Adipocyte (in vitro differentiated cells): ENCODE results near the gene PMEL.
"Not testable (repeated sequence)": the region's sequence is repeated elsewhere in the genome, so short reads cannot be mapped to it uniquely, and the experiment has no call there.

ENCODE experiments used
- DNase-seq: peaks from one replicate; pipeline ENCODE4 v3.0.0-alpha.2; 2015; ENCODE audit warnings: low read depth
- H3K27me3 ChIP-seq: replicated peaks from 2 replicates; pipeline ENCODE4 v1.7.0; 2013; ENCODE audit warnings: mild to moderate bottlenecking, low read length, moderate library complexity; ENCODE audit not compliant: control insufficient read depth, insufficient read depth
- H3K36me3 ChIP-seq: 2 replicates; pipeline ENCODE4 v1.7.0; 2013; ENCODE audit warnings: low read length, mild to moderate bottlenecking, moderate library complexity; ENCODE audit not compliant: control insufficient read depth, insufficient read depth, severe bottlenecking
- H3K4me1 ChIP-seq: 2 replicates; pipeline ENCODE4 v1.7.0; 2013; ENCODE audit warnings: mild to moderate bottlenecking, low read length, moderate library complexity; ENCODE audit not compliant: control insufficient read depth, insufficient read depth
- H3K4me3 ChIP-seq: 2 replicates; pipeline ENCODE4 v1.7.0; 2013; ENCODE audit warnings: mild to moderate bottlenecking, low read length, moderate library complexity
- H3K9ac ChIP-seq: 2 replicates; pipeline ENCODE4 v1.7.0; 2013; ENCODE audit warnings: mild to moderate bottlenecking, low read length, moderate library complexity
- H3K9me3 ChIP-seq: 2 replicates; pipeline ENCODE4 v1.7.0; 2013; ENCODE audit warnings: mild to moderate bottlenecking, low read length, moderate library complexity; ENCODE audit not compliant: control insufficient read depth

The PMEL gene

DNA sequence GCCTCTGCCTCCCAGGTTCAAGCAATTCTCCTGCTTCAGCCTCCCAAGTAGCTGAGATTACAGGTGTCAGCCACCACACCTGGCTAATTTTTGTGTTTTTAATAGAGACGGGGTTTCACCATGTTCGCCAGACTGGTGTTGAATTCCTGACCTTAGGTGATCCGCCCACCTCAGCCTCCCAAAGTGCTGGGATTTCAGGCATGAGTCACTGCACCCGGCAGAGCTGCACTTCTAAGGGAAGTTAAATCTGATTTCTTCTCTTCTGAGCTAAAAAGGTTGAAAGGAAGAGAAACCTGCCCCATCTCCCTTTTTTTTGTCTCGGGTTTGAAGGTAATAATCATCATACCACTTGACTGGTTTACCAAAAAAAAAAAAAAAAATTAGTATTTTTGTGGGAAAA lies 16.0 kb upstream of the PMEL start:
- H3K4me3 ChIP-seq, H3K9me3 ChIP-seq, DNase-seq, H3K9ac ChIP-seq, H3K27me3 ChIP-seq, H3K4me1 ChIP-seq: not testable (repeated sequence)
- H3K36me3 ChIP-seq = peaks cover 51% of the 10 kb centered on the region

DNA sequence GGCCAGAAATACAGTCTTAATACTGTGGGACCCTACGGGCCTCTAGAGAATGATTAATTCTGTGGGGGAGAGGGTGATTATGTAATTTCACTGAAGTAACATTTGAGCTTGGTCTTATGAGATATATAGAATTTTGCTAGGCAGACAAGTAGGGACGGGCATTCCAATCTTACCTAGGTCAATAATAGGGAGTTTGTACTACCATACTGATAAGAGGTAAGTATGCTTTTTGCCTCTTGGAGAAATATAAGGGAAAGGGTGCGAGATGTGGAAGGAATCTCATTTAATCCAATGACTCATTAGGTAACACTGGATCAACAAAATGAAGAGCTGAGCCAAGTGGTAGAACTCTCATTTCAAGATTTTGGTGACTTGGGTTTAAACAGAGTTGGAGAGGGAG lies 13.2 kb upstream of the PMEL start:
- no peaks in the 10 kb centered on the region for H3K27me3 ChIP-seq
- no peak overlapping the region for H3K9ac ChIP-seq
- no peak for DNase-seq
- peaks cover 30% of the 10 kb centered on the region for H3K36me3 ChIP-seq
- no peak overlapping the region for H3K4me3 ChIP-seq
- H3K4me1 ChIP-seq = peaks cover 13% of the 10 kb centered on the region
- H3K9me3 ChIP-seq = no peaks in the 10 kb centered on the region

DNA sequence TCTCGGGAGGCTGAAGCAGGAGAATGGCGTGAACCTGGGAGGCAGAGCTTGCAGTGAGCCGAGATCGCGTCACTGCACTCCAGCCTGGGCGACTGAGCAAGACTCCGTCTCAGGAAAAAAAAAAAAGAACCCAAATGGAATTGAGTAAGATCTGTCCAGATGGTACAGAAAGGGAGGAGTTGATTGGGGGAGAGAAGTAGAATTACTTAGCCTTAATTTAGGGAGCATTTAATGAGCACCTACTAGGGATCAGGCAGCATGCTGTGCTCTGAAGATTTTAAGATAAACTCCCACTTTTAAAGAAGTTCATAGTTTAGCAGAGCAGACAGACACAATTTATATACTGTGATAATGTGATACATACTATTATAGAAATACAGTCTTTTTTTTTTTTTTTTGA lies 12.6 kb upstream of the PMEL start:
- H3K9ac ChIP-seq = no peak overlapping the region
- H3K36me3 ChIP-seq = peaks cover 26% of the 10 kb centered on the region
- no peak overlapping the region for H3K4me3 ChIP-seq
- no peak for DNase-seq
- peaks cover 13% of the 10 kb centered on the region for H3K4me1 ChIP-seq
- no peaks in the 10 kb centered on the region for H3K9me3 ChIP-seq
- no peaks in the 10 kb centered on the region for H3K27me3 ChIP-seq

DNA sequence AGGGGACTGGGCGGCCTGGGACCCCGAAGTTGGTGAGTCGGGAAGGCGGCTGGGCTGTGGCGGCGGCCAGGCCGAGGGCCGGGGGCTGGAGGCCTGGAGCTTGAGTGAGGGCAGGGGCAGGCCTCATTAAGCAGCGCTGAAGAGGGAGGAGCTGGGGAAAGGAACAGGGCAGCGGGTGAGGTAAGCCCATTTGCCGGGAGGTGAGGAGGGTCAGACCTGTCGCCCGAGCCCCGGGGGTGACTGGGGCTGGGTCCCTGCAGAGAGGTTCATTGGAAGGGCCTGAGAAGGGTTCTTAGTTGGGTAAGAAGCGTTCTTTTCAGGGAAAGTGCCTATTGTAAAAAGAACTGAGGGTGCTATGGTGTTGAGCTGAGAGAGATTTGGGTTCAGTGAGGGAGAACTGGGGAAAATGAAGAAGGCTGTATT lies 8.5 kb upstream of the PMEL start:
- H3K9ac ChIP-seq = peak overlapping the region; percentile 100
- H3K9me3 ChIP-seq = no peaks in the 10 kb centered on the region
- peak; percentile 76 for DNase-seq
- H3K27me3 ChIP-seq = no peaks in the 10 kb centered on the region
- H3K36me3 ChIP-seq = peaks cover 7% of the 10 kb centered on the region
- peak overlapping the region; percentile 97 for H3K4me3 ChIP-seq
- peaks cover 29% of the 10 kb centered on the region for H3K4me1 ChIP-seq

DNA sequence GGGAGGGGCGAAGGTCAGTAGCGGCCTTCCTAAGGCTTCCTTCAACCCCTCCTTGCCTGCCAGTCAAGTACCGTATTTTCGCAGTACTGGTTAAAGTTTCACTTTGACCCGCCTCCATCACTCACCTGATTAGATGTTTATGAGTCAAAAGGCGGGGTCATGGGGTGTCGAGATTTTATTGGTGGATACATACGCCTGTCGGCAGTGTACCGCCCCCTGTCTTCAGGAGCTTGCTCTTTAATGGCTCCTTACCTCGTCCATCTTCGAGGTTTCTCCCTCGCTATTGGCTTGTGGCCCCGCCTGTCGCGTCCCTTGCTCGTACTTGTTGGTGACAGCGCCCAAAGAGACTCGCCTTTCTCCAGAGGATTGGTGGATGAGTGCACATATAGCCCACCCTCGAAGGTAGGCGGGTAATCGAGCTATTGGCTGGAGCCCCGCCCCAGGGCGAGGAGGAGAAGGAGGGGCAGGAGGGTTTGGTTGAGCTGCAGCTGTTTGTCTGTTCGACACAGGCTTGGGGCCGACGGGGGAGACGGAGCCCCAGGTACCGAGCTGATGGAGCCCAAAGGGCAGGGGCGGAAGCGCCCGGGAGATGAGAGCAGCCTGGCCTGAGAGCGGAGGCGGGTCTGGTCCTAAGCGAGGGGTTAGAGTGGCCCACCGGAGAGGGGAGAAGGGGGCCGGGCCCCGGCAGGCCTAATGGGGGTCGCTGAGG lies 7.9 kb upstream of the PMEL start, which contains the start of gene RAB5B:
Gene RAB5B, plus strand, starts transcription at position 480 of the 709 bp plus-strand sequence. CDS start 12,883 bp downstream, outside the sequence.
- H3K4me3 ChIP-seq = peak within 1 kb of the TSS; percentile 97
- peaks cover 7% of the 10 kb centered on the region for H3K36me3 ChIP-seq
- H3K4me1 ChIP-seq = peaks cover 29% of the 10 kb centered on the region
- peak; percentile 100 for DNase-seq
- H3K9me3 ChIP-seq = no peaks in the 10 kb centered on the region
- H3K27me3 ChIP-seq = no peaks in the 10 kb centered on the region
- peak within 1 kb of the TSS; percentile 100 for H3K9ac ChIP-seq

DNA sequence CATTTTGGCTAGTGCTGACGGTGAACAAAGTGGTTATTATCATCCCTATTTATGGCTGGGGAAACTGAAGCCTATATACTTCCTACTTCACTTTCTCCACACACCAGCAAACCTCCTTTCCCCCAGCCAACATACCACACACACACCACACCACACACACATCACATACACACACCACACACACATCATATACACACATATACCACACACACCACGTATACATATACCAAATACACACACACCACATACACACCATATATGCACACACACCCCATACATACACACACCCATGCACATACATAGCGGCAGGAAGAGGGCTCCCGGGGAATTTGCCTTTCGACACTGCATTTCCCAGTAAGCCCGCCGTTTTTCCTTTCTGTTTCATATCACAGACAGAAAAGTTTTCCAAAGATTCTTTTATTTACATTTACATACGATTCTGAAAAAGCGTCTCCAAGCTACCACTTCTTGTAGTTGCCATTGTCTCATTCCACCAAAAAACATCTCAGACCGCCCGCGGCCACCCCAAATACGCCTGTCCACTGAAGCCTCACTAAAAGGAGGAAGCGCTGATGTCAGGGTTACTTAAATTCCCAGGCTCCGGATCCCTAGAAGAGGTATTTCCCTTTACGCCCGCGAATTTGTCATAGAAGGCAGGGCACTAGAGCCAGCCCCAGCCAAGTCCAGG lies 7.2 kb upstream of the PMEL start:
- H3K36me3 ChIP-seq = peaks cover 7% of the 10 kb centered on the region
- H3K9me3 ChIP-seq = no peaks in the 10 kb centered on the region
- no peak for DNase-seq
- no peaks in the 10 kb centered on the region for H3K27me3 ChIP-seq
- peaks cover 29% of the 10 kb centered on the region for H3K4me1 ChIP-seq
- H3K9ac ChIP-seq = peak overlapping the region; percentile 91
- H3K4me3 ChIP-seq = peak overlapping the region; percentile 89

DNA sequence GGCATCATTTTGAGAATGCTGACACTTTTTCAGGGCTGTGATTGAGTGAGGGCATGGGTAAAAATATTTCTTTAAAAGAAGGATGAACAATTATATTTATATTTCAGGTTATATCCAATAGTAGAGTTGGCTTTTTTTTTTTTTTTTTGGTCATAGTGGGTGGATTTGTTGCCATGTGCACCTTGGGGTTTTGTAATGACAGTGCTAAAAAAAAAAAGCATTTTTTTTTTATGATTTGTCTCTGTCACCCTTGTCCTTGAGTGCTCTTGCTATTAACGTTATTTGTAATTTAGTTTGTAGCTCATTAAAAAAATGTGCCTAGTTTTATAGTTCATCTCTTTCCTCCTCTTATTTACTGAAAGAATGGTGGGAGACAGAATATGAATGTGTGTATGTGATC lies 6.6 kb upstream of the PMEL start:
- H3K4me1 ChIP-seq = peaks cover 31% of the 10 kb centered on the region
- H3K9me3 ChIP-seq = no peaks in the 10 kb centered on the region
- H3K36me3 ChIP-seq = peaks cover 7% of the 10 kb centered on the region
- peak overlapping the region; percentile 91 for H3K9ac ChIP-seq
- DNase-seq = peak; percentile 17
- H3K4me3 ChIP-seq = peak overlapping the region; percentile 89
- no peaks in the 10 kb centered on the region for H3K27me3 ChIP-seq

DNA sequence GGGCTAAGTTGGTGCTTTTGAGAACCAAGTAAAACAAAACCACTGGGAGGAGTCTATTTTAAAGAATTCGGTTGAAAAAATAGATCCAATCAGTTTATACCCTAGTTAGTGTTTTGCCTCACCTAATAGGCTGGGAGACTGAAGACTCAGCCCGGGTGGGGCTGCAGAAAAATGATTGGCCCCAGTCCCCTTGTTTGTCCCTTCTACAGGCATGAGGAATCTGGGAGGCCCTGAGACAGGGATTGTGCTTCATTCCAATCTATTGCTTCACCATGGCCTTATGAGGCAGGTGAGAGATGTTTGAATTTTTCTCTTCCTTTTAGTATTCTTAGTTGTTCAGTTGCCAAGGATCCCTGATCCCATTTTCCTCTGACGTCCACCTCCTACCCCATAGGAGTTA lies 6.2 kb upstream of the PMEL start:
- Histone ChIP-seq H3K9ac (peak overlapping the region; percentile 91), H3K9me3 (no peaks in the 10 kb centered on the region), H3K36me3 (peaks cover 3% of the 10 kb centered on the region), H3K27me3 (no peaks in the 10 kb centered on the region), H3K4me1 (peaks cover 35% of the 10 kb centered on the region), H3K4me3 (peak overlapping the region; percentile 89)
- peak; percentile 66 for DNase-seq

DNA sequence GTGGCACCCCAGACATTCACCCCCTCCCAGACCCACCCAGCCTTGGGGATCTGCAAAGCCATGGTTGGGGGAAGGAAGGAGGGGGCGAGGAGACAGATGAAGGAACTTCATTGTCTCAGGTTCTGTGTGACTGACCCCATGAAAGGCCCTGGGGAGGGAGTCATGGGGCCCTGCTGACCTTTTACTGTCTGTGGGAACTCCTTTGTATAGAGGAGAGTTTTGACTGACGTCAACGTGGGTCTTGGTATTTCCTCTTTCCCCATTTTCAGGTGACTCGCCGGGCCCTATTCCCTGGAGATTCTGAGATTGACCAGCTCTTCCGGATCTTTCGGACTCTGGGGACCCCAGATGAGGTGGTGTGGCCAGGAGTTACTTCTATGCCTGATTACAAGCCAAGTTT lies 4.9 kb upstream of the PMEL start:
- Histone ChIP-seq H3K36me3 (no peaks in the 10 kb centered on the region), H3K4me3 (no peak overlapping the region), H3K9ac (no peak overlapping the region), H3K4me1 (peaks cover 37% of the 10 kb centered on the region), H3K27me3 (no peaks in the 10 kb centered on the region), H3K9me3 (no peaks in the 10 kb centered on the region)
- DNase-seq = no peak

DNA sequence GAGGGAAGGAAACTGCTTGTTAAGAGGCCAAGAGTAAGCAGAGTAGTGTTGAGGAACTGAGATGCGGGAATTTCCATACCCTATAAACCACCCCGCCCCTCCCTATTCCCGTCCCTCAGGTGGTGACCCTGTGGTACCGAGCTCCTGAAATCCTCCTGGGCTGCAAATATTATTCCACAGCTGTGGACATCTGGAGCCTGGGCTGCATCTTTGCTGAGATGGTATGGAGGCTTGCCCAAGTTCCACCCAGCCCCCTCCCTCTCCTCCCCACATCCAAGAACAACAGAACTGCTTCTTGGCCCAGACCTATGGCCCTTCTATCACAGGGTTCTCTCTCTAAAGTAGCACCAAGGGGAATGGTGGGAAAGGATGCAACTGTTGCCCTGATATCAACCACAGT lies 3.5 kb upstream of the PMEL start:
- Histone ChIP-seq H3K4me3 (no peak overlapping the region), H3K9me3 (no peaks in the 10 kb centered on the region), H3K27me3 (no peaks in the 10 kb centered on the region), H3K4me1 (peaks cover 26% of the 10 kb centered on the region), H3K36me3 (no peaks in the 10 kb centered on the region), H3K9ac (no peak overlapping the region)
- DNase-seq = no peak

DNA sequence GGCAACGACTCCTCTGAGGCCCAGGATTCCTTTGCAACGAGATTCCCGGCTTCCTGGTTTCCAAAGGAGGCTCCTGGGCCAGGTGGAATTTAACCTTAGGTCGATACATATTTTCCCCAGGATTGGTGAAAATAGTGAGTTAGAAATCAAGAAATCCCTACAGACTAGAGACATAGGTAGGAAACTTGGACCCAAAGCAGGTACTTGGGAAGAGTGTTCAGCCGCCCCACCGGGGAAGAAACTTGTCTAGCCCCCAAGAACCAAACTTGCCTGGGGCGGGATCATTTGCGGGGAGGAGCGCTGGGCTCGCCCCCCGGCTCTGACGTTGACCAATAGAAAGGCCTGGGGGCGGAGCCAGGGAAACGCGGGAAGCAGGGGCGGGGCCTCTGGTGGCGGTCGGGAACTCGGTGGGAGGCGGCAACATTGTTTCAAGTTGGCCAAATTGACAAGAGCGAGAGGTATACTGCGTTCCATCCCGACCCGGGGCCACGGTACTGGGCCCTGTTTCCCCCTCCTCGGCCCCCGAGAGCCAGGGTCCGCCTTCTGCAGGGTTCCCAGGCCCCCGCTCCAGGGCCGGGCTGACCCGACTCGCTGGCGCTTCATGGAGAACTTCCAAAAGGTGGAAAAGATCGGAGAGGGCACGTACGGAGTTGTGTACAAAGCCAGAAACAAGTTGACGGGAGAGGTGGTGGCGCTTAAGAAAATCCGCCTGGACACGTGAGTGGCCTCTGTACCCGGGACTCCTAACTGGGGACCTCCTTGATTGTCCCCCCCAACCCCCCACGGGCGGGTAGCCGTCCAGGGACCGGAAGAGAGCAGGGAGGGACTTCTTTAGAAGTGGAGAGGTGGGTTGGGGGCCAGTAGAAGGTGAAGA lies 803 bp upstream of the PMEL start, which contains the start of gene CDK2:
Gene CDK2, plus strand, starts transcription at position 423 of the 874 bp plus-strand sequence. Its CDS starts 179 bp downstream, at position 602.
- peak within 1 kb of the TSS; percentile 84 for H3K9ac ChIP-seq
- peak within 1 kb of the TSS; percentile 94 for H3K4me3 ChIP-seq
- no peaks in the 10 kb centered on the region for H3K27me3 ChIP-seq
- DNase-seq = peak; percentile 96
- peaks cover 14% of the 10 kb centered on the region for H3K4me1 ChIP-seq
- H3K36me3 ChIP-seq = no peaks in the 10 kb centered on the region
- no peaks in the 10 kb centered on the region for H3K9me3 ChIP-seq
